ENCODE measurements around the gene DST.

The DST gene

DNA sequence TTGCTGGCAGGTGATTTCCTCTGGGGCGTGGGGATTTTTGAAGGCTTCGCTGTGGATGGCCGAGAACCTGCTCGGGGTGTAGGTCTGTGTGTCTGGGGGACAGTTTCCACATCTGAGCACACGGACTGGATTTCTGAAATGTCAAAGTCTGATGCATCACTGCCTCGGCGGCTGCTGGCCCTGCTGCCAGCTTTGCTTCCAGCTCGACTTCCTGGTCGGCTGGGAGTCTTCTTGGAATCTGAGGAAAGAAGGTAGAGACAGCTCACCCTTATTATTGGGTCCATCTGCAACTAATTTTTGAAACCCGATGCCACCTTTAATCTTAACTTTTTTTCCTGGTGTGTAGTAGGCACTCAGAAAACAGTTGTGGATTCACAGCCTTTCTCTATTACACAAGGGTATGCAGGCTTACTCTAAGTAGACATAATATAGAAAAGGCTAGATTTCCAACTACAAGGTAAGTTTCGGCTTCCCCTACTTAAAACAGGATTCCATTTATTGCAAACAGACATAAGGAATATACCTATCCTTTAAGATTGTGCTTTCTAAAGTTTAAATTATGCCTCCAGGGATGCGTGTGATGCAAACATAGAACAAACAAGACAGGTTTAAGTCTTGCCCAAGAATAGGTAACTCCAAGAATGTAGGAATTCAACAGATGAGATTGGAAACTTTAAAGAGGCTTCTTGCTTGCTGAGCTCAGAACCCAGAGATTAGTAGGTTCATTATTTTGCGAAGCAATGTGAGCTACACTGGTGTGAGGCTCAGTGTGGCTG is 183.5 kb downstream of the DST start:
- H3K4me2 ChIP-seq (ENCODE audit: low read length): no peak overlapping the region
- H3K27me3 ChIP-seq (ENCODE audit: insufficient read depth, low read length): no peaks in the 10 kb centered on the region
- H3K23ac ChIP-seq (ENCODE audit: low read length): no peak overlapping the region
- H3K9ac ChIP-seq (ENCODE audit: low read length): no peak overlapping the region
- peak overlapping the region; percentile 82 for H2BK12ac ChIP-seq (ENCODE audit: low read length)
- H3K9me3 ChIP-seq (ENCODE audit: insufficient read depth, low read depth, low read length): no peaks in the 10 kb centered on the region
- no peaks in the 10 kb centered on the region for H3K79me2 ChIP-seq (ENCODE audit: control insufficient read depth, insufficient read depth, low read length, poor library complexity)
- no peak overlapping the region for H3K4ac ChIP-seq (ENCODE audit: low read depth, low read length)
- peaks cover 8% of the 10 kb centered on the region for H3K79me1 ChIP-seq (ENCODE audit: low read length)
- peak overlapping the region; percentile 70 for H2BK5ac ChIP-seq (ENCODE audit: low read depth, low read length, poor library complexity)
- H3K18ac ChIP-seq (ENCODE audit: low read length): peak overlapping the region; percentile 41
- peak; percentile 66 to 93 for DNase-seq
- H2BK120ac ChIP-seq (ENCODE audit: insufficient read depth, low read length, poor library complexity): peak overlapping the region; percentile 69
- peak overlapping the region; percentile 78 for H4K91ac ChIP-seq (ENCODE audit: low read depth, low read length)
- H2AFZ ChIP-seq (ENCODE audit: insufficient read depth, low read length, poor library complexity): no peak overlapping the region
- H3K4me1 ChIP-seq (ENCODE audit: control insufficient read depth in 1 of 2, insufficient read depth in 2 of 2, low read length in 2 of 2): peaks cover 4 to 5% of the 10 kb centered on the region in 2 experiments
- H3K4me3 ChIP-seq (ENCODE audit: low read depth, low read length): no peak overlapping the region
- no CpG with 5 or more reads among the region's 13 CpGs for WGBS (ENCODE audit: extremely low coverage, insufficient coverage, insufficient read length)
- peaks cover 6 to 17% of the 10 kb centered on the region in 2 experiments for H3K36me3 ChIP-seq (ENCODE audit: control insufficient read depth in 1 of 2, insufficient read depth in 2 of 2, low read length in 2 of 2)
- peak overlapping the region; percentile 34 for H3K14ac ChIP-seq (ENCODE audit: low read length)
- peak overlapping the region; percentile 59 for H3K27ac ChIP-seq (ENCODE audit: low read depth, low read length)
- no peak overlapping the region for H4K12ac ChIP-seq (ENCODE audit: low read depth, low read length)
- no peak overlapping the region for H2AK5ac ChIP-seq (ENCODE audit: low read length)
- H4K8ac ChIP-seq (ENCODE audit: low read depth, low read length): peak overlapping the region; percentile 23

DNA sequence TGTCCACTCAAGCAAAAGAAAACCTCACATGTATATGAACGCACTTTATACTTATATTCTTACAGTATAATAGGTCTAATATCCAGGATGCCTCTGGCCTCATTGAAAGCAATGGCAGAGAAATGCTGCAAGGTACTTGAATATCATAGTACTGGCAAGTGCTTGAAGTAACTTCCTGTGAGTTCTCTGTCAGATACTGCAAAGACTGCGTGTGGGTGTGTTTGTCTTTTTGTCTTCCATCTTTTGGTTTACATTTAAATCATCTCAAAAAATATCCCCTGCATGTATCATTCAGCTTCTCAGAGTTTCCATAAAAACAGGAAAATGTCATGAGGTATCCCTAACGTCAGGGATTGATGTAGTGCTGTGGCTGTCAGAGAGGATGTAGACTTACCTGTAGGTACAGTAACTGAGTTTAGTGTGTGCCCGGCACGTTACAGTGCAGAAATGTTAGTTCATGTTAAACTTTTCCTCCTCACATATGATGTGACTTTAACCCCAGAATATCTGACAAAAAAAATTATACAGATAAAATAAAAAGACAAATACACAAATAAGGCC is 184.3 kb downstream of the DST start:
- Histone ChIP-seq H2AK5ac (ENCODE audit: low read length) (no peak overlapping the region), H2BK120ac (ENCODE audit: insufficient read depth, low read length, poor library complexity) (no peak overlapping the region), H3K23ac (ENCODE audit: low read length) (no peak overlapping the region), H3K79me2 (ENCODE audit: control insufficient read depth, insufficient read depth, low read length, poor library complexity) (no peaks in the 10 kb centered on the region), H3K9ac (ENCODE audit: low read length) (no peak overlapping the region), H3K4me1 (ENCODE audit: control insufficient read depth in 1 of 2, insufficient read depth in 2 of 2, low read length in 2 of 2) (peaks cover 4 to 5% of the 10 kb centered on the region in 2 experiments), H3K27me3 (ENCODE audit: insufficient read depth, low read length) (no peaks in the 10 kb centered on the region), H2BK5ac (ENCODE audit: low read depth, low read length, poor library complexity) (no peak overlapping the region), H3K4ac (ENCODE audit: low read depth, low read length) (no peak overlapping the region), H3K18ac (ENCODE audit: low read length) (no peak overlapping the region), H2AFZ (ENCODE audit: insufficient read depth, low read length, poor library complexity) (no peak overlapping the region), H4K91ac (ENCODE audit: low read depth, low read length) (no peak overlapping the region), H4K8ac (ENCODE audit: low read depth, low read length) (no peak overlapping the region), H3K36me3 (ENCODE audit: control insufficient read depth in 1 of 2, insufficient read depth in 2 of 2, low read length in 2 of 2) (peaks cover 4 to 13% of the 10 kb centered on the region in 2 experiments), H3K27ac (ENCODE audit: low read depth, low read length) (no peak overlapping the region), H3K79me1 (ENCODE audit: low read length) (peaks cover 8% of the 10 kb centered on the region), H4K12ac (ENCODE audit: low read depth, low read length) (no peak overlapping the region), H2BK12ac (ENCODE audit: low read length) (no peak overlapping the region), H3K4me3 (ENCODE audit: low read depth, low read length) (no peak overlapping the region), H3K9me3 (ENCODE audit: insufficient read depth, low read depth, low read length) (no peaks in the 10 kb centered on the region), H3K4me2 (ENCODE audit: low read length) (no peak overlapping the region), H3K14ac (ENCODE audit: low read length) (peak overlapping the region; percentile 42)
- DNase-seq: no peak
- WGBS (ENCODE audit: extremely low coverage, insufficient coverage, insufficient read length): no CpG with 5 or more reads among the region's 5 CpGs

DNA sequence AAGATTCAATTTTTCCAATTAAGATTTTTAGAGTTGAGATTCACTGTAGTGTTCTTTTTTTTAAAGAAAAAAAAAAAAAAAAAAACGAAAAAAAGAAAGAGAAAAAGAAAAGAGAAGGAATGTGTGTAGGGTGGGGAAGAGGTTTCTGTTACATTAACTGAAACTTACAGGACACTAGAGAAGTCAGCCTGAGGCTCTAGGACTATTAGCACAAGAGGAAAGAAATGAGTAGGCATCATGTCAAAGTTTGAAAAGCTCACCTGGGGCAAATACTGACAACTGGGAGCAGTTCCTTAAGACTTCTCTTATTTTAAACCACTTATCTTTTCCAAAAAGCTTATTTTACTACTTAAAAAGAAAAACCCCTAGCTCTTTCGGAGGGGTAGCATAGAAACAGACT is 185.9 kb downstream of the DST start:
- H3K9ac ChIP-seq (ENCODE audit: low read length): no peak overlapping the region
- no peak overlapping the region for H3K18ac ChIP-seq (ENCODE audit: low read length)
- H3K36me3 ChIP-seq (ENCODE audit: control insufficient read depth in 1 of 2, insufficient read depth in 2 of 2, low read length in 2 of 2): peaks cover 3 to 9% of the 10 kb centered on the region in 2 experiments
- H4K12ac ChIP-seq (ENCODE audit: low read depth, low read length): no peak overlapping the region
- no CpG with 5 or more reads among the region's 2 CpGs for WGBS (ENCODE audit: extremely low coverage, insufficient coverage, insufficient read length)
- H3K23ac ChIP-seq (ENCODE audit: low read length): no peak overlapping the region
- H4K8ac ChIP-seq (ENCODE audit: low read depth, low read length): no peak overlapping the region
- peaks cover 8% of the 10 kb centered on the region for H3K79me1 ChIP-seq (ENCODE audit: low read length)
- H3K4ac ChIP-seq (ENCODE audit: low read depth, low read length): no peak overlapping the region
- no peak overlapping the region for H3K4me2 ChIP-seq (ENCODE audit: low read length)
- no peak overlapping the region for H3K4me3 ChIP-seq (ENCODE audit: low read depth, low read length)
- no peak overlapping the region for H2BK5ac ChIP-seq (ENCODE audit: low read depth, low read length, poor library complexity)
- no peaks in the 10 kb centered on the region for H3K79me2 ChIP-seq (ENCODE audit: control insufficient read depth, insufficient read depth, low read length, poor library complexity)
- no peak overlapping the region for H2AFZ ChIP-seq (ENCODE audit: insufficient read depth, low read length, poor library complexity)
- no peak overlapping the region for H3K14ac ChIP-seq (ENCODE audit: low read length)
- H3K4me1 ChIP-seq (ENCODE audit: control insufficient read depth in 1 of 2, insufficient read depth in 2 of 2, low read length in 2 of 2): peaks cover 4 to 5% of the 10 kb centered on the region in 2 experiments
- H3K27me3 ChIP-seq (ENCODE audit: insufficient read depth, low read length): no peaks in the 10 kb centered on the region
- H3K9me3 ChIP-seq (ENCODE audit: insufficient read depth, low read depth, low read length): no peaks in the 10 kb centered on the region
- no peak for DNase-seq
- no peak overlapping the region for H3K27ac ChIP-seq (ENCODE audit: low read depth, low read length)
- no peak overlapping the region for H2BK120ac ChIP-seq (ENCODE audit: insufficient read depth, low read length, poor library complexity)
- H2BK12ac ChIP-seq (ENCODE audit: low read length): no peak overlapping the region
- no peak overlapping the region for H4K91ac ChIP-seq (ENCODE audit: low read depth, low read length)
- H2AK5ac ChIP-seq (ENCODE audit: low read length): no peak overlapping the region

DNA sequence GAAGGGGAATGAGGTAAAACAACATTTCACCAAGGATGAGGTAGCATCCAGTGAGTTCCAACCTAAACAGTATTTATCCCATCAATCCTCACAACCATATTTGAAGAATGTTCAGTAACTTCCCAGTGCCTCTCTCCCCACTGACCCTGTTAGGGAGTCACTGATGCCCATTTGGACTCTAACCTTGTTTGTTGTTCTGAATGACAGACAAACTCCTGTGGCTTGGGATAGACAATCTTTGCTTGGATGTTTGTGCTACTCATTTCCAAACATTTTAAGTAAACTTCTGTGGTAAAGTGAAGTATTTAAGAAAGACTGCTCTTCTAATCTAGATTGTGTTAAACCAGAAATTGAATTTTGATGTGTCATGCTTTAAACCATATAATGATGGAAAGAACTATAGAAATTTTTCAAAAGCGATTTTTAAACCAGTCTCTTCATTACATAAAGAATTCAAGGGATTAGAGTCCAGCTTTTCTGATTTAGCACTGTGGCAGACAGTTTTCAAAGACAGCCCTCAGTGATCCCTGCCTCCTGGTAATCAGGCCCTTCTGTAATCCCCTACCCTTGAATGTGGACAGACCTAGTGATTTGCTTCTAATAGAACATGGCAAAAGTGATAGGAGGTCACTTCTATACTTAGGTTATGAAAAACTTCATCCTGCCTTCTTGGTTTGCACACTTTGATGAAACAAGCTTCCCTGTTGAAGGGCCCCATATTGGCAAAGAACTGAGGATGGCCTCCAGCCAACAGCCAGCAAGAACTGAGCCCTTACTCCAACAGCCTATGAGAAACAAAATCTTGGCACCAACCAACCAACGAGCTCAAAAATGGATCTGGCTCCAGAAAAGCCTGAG is 191.6 kb downstream of the DST start:
- Histone ChIP-seq H4K12ac (ENCODE audit: low read depth, low read length) (no peak overlapping the region), H4K91ac (ENCODE audit: low read depth, low read length) (no peak overlapping the region), H3K79me2 (ENCODE audit: control insufficient read depth, insufficient read depth, low read length, poor library complexity) (no peaks in the 10 kb centered on the region), H3K18ac (ENCODE audit: low read length) (no peak overlapping the region), H3K4ac (ENCODE audit: low read depth, low read length) (no peak overlapping the region), H3K36me3 (ENCODE audit: control insufficient read depth in 1 of 2, insufficient read depth in 2 of 2, low read length in 2 of 2) (peaks cover 0 to 1% of the 10 kb centered on the region in 2 experiments), H3K9me3 (ENCODE audit: insufficient read depth, low read depth, low read length) (no peaks in the 10 kb centered on the region), H2BK120ac (ENCODE audit: insufficient read depth, low read length, poor library complexity) (peak overlapping the region; percentile 11), H3K27ac (ENCODE audit: low read depth, low read length) (no peak overlapping the region), H3K4me3 (ENCODE audit: low read depth, low read length) (no peak overlapping the region), H2AK5ac (ENCODE audit: low read length) (no peak overlapping the region), H3K27me3 (ENCODE audit: insufficient read depth, low read length) (no peaks in the 10 kb centered on the region), H3K23ac (ENCODE audit: low read length) (no peak overlapping the region), H3K79me1 (ENCODE audit: low read length) (peaks cover 1% of the 10 kb centered on the region), H2AFZ (ENCODE audit: insufficient read depth, low read length, poor library complexity) (no peak overlapping the region), H3K14ac (ENCODE audit: low read length) (no peak overlapping the region), H3K9ac (ENCODE audit: low read length) (no peak overlapping the region), H2BK12ac (ENCODE audit: low read length) (no peak overlapping the region), H4K8ac (ENCODE audit: low read depth, low read length) (no peak overlapping the region), H3K4me1 (ENCODE audit: control insufficient read depth in 1 of 2, insufficient read depth in 2 of 2, low read length in 2 of 2) (no peaks in the 10 kb centered on the region), H2BK5ac (ENCODE audit: low read depth, low read length, poor library complexity) (peak overlapping the region; percentile 19), H3K4me2 (ENCODE audit: low read length) (no peak overlapping the region)
- no CpG with 5 or more reads among the region's 2 CpGs for WGBS (ENCODE audit: extremely low coverage, insufficient coverage, insufficient read length)
- DNase-seq: peak; percentile 44 to 87
